GF-D8 (cell line): ENCODE measurements around the gene FCAR.
A peak's percentile ranks its signal among the peaks of the same experiment; 100 is the strongest.
"Not testable (repeated sequence)": the region's sequence is repeated elsewhere in the genome, so short reads cannot be mapped to it uniquely, and the experiment has no call there.

Experiments
- DNase-seq: peaks from one replicate; lab custom pipeline; 2025; lab: John Stamatoyannopoulos, UW

FCAR gene

GRCh38 chr19:54873990-54874389 is at the start of gene FCAR:
TSS of gene FCAR (plus strand) at chr19:54874235. CDS start at chr19:54874290, 55 bp downstream.
- peak; percentile 82 for DNase-seq

GRCh38 chr19:54824416-54824815 is 49.6 kb upstream of the FCAR start:
- DNase-seq, result not testable (repeated sequence)

DNA sequence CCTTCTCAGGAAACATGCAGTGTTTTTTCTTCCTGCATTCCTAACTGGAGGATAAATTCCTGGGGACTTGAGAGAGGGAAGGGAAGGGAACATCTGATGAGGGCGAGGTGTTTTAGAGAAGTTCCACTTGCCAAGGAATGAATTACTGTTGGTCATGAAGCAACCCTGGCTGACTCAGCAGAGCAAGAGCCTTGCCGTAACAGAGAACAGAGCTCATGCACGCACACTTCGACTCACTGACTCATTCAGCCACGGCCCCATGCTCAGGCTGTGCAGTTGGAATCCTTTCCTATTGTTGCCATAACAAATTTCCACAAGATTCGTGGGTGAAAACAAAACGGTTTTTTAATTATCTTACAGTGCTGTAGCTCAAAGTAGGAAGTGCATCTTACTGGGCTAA is 48.7 kb upstream of the FCAR start:
- DNase-seq, result not testable (repeated sequence)

DNA sequence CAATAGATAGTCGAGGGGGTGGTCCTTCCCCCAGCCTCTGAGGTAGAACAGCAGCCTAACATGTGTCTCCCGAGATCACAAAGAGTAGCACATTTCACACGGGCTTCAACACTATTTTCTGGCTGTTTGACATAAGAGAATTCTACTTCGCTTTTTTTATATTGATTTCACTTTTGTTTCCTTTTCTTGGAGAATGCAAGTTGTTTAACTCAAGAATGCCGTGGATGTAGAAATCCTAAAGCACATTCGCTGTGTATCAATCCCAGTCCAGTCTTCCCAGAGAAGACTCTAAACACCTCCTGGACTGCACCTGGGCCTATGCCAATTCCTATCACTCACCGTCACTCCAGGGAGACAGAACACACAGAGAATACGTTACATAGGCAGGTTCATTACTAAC is 46.0 kb upstream of the FCAR start:
- not testable (repeated sequence) for DNase-seq

- DNase-seq, result not testable (repeated sequence)
Measured at GRCh38 chr19:54832496-54832895, 41.5 kb upstream of the FCAR start, which contains the start of gene KIR2DS4. TSS of gene KIR2DS4 (plus strand) at chr19:54832676.

- DNase-seq, result not testable (repeated sequence)
Measured at GRCh38 chr19:54835126-54835525, 38.9 kb upstream of the FCAR start.

DNA sequence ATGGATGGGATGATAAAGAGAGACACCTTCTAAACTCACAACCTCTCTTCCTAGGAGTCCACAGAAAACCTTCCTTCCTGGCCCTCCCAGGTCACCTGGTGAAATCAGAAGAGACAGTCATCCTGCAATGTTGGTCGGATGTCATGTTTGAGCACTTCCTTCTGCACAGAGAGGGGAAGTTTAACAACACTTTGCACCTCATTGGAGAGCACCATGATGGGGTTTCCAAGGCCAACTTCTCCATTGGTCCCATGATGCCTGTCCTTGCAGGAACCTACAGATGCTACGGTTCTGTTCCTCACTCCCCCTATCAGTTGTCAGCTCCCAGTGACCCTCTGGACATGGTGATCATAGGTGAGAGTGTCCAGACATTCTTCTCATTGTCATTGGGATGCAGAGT is 36.5 kb upstream of the FCAR start:
- not testable (repeated sequence) for DNase-seq

DNA sequence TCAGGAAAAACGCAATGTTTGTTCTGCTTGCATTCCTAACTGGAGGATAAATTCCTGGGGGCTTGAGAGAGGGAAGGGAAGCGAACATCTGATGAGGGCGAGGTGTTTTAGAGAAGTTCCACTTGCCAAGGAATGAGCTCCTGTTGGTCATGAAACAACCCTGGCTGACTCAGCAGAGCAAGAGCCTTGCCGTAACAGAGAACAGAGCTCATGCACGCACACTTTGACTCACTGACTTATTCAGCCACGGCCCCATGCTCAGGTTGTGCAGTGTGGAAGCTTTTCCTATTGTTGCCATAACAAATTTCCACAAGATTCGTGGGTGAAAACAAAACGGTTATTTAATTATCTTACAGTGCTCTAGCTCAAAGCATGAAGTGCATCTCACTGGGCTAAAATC is 30.9 kb upstream of the FCAR start:
- DNase-seq, result not testable (repeated sequence)

GRCh38 chr19:54850061-54850640 is 23.9 kb upstream of the FCAR start, which contains the start of gene KIR3DL2:
TSS of gene KIR3DL2 (plus strand) at chr19:54850443. CDS start at chr19:54850476, 33 bp downstream.
- DNase-seq, result not testable (repeated sequence)

DNA sequence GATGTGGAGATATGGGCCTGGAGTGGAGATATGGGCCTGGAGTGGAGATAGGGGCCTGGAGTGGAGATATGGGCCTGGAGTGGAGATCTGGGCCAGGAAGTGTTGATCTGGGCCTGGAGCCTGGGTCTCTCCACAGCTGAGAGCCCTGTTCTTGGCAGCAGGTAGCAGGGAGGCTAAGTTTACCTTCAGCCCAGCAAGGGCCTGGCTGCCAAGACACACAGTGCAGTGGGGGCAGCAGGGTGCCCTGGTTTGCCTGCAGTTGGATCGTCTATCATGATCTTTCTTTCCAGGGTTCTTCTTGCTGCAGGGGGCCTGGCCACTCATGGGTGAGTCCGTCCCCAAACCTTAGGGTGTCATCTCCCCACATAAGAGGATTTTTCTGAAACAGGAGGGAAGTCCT is 23.1 kb upstream of the FCAR start:
- no peak for DNase-seq

- no peak for DNase-seq
Measured at GRCh38 chr19:54851353-54851752, 22.7 kb upstream of the FCAR start.

GRCh38 chr19:54855241-54855640 is 18.8 kb upstream of the FCAR start:
- DNase-seq, result not testable (repeated sequence)

- DNase-seq, result not testable (repeated sequence)
Measured at GRCh38 chr19:54858476-54858875, 15.6 kb upstream of the FCAR start.

DNA sequence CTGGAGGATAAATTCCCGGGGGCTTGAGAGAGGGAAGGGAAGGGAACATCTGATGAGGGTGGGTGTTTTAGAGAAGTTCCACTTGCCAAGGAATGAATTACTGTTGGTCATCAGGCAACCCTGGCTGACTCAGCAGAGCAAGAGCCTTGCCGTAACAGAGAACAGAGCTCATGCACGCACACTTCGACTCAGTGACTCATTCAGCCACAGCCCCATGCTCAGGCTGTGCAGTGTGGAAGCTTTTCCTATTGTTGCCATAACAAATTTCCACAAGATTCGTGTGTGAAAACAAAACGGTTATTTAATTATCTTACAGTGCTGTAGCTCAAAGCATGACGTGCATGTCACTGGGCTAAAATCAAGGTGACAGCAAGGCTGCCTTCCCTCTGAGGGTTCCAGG is 14.6 kb upstream of the FCAR start:
- DNase-seq, result not testable (repeated sequence)

GRCh38 chr19:54863459-54863858 is 10.6 kb upstream of the FCAR start:
- not testable (repeated sequence) for DNase-seq

GRCh38 chr19:54871696-54872095 is 2.3 kb upstream of the FCAR start:
- DNase-seq, result no peak

DNA sequence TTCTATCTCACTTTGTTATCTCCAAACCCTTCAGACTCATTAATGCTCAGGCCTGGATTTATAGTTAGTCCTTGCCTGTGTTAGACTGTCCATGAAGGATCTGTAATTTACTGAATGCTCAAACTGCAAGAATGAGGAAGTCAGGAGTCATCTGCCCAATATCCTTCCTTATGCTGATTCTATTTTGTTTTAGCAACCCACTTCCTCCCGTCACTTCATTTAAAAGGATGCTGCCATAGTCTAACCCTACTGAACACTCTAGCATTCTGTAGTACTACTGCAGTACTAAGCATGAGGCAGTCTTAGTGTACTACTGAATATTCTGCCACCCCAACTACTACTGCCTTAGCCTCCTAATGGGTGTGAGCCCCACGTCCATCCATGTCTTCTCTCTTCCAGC is 1.5 kb downstream of the FCAR start:
- peak; percentile 90 for DNase-seq

DNA sequence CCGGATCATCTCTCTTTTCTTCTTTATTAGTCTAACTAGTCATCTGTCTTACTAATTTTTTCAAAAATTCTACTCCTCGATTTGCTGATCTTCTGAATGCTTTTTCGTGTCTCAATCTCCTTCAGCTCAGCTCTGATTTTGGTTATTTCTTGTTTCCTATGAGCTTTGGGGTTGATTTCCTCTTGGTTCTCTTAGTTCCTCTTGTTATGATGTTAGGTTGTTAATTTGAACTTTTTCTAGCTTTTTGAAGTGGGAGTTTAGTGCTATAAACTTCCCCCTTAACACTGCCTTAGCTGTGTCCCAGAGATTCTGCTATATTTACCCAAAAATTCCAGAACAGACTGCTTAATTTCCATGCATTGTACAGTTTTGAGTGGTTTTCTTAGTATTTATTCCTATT is 3.4 kb downstream of the FCAR start:
- no peak for DNase-seq

DNA sequence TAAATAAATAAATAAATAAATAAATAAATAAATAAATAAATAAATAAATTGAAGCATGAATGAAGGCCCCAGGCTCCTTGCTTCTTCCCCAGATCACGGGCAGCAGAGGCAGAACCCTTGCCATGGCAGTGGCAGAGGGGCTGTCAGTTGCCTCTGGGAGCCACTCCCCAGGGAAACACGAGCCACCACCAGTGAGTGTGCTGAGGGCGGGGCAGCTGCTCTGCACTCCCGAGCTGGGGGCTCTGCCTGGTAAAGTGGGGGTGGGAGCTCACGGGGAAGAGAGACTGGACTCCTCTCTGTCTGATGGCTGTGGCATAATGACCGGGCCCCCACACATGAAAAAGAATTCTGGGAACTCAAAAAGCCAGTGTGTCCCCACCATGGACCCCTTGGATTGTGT is 7.8 kb downstream of the FCAR start:
- DNase-seq, result no peak

- no peak for DNase-seq
Measured at GRCh38 chr19:54882758-54883157, 8.7 kb downstream of the FCAR start.

DNA sequence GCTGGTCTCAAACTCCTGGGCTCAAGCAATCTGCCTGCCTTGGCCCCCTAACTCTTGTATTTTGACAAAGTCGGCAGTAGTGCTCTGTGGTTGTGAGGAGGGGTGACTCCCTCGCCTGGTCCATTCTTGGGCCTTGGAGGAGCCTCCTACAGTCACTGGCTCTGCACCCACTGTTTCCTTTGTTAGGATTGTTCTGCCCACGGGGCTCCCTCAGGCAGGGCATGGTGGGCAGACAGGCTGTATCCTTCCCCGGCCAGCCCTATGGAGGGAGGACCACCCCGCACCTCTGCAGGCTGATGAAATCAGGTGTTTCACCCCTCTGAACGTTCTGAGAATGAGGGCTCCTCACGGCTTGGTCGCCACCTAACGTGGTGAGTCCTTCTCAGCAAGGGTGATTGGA is 9.2 kb downstream of the FCAR start:
- DNase-seq, result no peak

DNA sequence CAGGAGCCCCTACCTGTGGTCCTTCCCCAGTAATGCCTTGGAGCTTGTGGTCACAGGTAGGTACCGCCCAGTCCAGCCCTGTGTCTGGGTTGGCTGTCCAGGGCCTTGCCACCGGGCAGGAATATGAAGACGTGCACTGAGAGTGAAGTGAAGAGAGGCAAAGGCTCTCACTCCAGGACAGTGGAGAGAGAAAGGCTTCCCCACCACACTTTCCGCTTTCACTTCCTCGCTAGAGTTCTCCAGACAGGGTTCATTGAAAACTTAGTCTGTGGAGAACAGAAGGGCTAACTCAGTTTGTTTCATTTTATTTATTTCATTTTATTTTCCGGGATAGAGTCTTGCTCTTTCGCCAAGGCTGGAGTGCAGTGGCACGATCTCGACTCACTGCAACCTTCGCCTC is 14.2 kb downstream of the FCAR start:
- no peak for DNase-seq

- no peak for DNase-seq
Measured at GRCh38 chr19:54889566-54889965, 15.5 kb downstream of the FCAR start.

DNA sequence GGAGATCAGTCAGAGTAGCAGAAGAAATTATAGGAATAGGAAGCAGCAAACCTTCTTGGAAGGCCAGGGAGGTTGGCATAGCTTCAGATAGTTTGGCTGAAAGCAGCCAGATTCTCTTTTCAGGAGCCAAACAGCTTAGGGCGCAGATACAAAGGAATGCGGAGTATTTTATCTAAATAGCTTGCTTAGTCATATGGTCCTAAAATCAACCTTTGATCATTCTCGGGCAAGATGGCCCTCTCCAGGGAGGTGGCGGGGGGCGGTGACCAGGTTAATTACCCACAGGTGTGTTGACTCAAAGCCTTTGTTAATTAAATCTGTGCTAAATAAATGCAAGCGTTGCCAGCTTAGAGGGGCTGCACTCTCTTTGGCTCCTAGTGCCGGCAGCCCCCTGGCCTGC is 19.4 kb downstream of the FCAR start:
- DNase-seq, result no peak
